ENCODE data around the gene TRPM1.

Gene TRPM1

DNA sequence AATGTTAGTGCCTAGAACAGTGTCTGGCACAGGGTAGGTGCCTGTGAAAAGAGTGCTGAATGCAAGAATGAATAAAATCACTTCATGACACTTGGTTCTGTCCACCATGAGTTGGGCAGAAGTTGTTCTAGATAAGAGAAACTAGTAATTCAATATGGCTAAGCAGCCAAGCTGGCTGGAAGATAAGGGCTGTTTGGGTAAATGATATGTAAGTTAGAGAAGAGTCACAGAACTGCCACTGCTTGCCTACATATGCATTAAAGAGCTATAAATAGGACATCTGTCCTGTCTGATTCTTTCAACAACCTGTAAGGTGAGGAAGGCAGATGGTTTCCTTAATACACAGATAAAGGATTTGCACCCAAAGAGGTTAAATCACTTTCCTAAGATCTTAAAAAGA, 123.2 kb downstream of the TRPM1 start:
- ChIA-PET POLR2A (no interaction called here), CTCF (interaction anchor here (1.0 to 2.3 kb wide), 4 partner anchors 8 to 15 kb away, joined by 3 to 8 read pairs (median 5); no protein-coding TSS in a partner anchor)
- TF ChIP-seq, protein P1, sequence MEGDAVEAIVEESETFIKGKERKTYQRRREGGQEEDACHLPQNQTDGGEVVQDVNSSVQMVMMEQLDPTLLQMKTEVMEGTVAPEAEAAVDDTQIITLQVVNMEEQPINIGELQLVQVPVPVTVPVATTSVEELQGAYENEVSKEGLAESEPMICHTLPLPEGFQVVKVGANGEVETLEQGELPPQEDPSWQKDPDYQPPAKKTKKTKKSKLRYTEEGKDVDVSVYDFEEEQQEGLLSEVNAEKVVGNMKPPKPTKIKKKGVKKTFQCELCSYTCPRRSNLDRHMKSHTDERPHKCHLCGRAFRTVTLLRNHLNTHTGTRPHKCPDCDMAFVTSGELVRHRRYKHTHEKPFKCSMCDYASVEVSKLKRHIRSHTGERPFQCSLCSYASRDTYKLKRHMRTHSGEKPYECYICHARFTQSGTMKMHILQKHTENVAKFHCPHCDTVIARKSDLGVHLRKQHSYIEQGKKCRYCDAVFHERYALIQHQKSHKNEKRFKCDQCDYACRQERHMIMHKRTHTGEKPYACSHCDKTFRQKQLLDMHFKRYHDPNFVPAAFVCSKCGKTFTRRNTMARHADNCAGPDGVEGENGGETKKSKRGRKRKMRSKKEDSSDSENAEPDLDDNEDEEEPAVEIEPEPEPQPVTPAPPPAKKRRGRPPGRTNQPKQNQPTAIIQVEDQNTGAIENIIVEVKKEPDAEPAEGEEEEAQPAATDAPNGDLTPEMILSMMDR (IDR thresholded peaks at IDR 0.05; ENCODE audit: control extremely low read depth, extremely low read depth, low read depth, missing control alignments) = no peak
- no peak for DNase-seq (ENCODE audit: extremely low spot score)

DNA sequence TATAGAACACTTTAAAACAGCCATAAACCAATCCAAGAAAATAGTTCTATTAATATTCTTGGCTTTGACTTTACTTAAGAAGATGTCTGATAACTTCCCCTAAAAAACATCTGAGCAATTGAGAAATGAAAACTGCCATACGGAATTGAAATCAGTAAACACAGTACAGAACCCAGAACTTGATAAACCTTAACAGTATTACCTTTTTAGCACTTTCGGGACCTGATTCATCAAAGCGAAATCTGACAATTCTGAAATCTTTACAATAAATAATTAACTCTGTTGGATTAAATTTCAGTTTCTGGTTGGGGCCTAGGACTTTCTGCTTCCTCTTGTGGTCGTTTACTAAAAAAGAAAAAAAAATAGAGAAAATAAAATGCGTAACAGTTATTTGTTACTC, 127.4 kb downstream of the TRPM1 start:
- POLR2A ChIA-PET = no interaction called here
- TF ChIP-seq, protein P1 (IDR thresholded peaks at IDR 0.05; ENCODE audit: control extremely low read depth, extremely low read depth, low read depth, missing control alignments) = no peak
- CTCF ChIA-PET = interaction anchor here (1.2 to 2.2 kb wide), 4 partner anchors 7 to 22 kb away, joined by 3 to 8 read pairs (median 5); no protein-coding TSS in a partner anchor
- no peak for DNase-seq (ENCODE audit: extremely low spot score)

DNA sequence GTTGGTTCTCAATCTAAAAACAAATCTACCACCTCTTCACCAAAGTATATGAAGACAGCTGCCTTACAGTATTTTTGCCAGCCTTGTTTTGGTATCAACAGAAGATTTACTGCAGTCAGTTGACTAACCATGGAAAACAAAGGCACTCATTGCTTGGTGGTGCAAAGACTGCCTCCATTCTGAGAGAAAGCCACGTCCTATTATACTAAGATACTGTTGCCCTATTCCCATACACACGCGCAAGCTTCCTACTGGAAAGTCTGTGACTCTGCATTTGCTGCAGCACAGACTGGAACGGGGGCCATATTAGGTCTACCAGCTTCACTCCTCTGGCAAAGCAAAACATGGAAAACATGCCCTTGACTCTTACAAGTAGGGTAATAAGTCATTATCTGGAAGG, 128.1 kb downstream of the TRPM1 start:
- ChIA-PET POLR2A (no interaction called here), CTCF (interaction anchor here (1.2 to 2.2 kb wide), 4 partner anchors 8 to 22 kb away, joined by 3 to 8 read pairs (median 5); no protein-coding TSS in a partner anchor)
- TF ChIP-seq, protein P1 (IDR thresholded peaks at IDR 0.05; ENCODE audit: control extremely low read depth, extremely low read depth, low read depth, missing control alignments) = no peak
- DNase-seq (ENCODE audit: extremely low spot score) = no peak

DNA sequence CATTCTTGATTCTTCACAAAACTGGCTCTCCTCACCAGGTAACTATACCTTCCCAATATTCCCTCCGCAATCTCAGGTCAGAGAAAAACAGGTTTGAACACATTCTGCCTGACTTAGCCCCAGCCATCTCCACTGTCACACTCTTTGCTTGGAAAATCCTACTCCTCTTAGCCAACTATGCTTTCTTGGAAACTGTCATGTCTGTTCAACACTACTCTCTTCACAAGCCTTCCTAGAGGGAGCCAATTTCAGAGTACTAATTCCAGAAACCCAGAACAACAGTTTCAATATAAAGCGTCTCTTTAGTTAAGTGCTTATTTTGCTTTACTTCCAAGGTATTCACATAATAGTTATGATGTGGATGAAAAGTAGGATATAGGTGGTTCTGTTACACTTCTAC, 131.8 kb downstream of the TRPM1 start:
- TF ChIP-seq, protein P1 (IDR thresholded peaks at IDR 0.05; ENCODE audit: control extremely low read depth, extremely low read depth, low read depth, missing control alignments) = no peak
- CTCF ChIA-PET = interaction anchor here (0.8 to 2.6 kb wide), 6 partner anchors 8 to 159 kb away, joined by 3 to 8 read pairs (median 5); no protein-coding TSS in a partner anchor
- DNase-seq (ENCODE audit: extremely low spot score) = no peak
- POLR2A ChIA-PET = no interaction called here

DNA sequence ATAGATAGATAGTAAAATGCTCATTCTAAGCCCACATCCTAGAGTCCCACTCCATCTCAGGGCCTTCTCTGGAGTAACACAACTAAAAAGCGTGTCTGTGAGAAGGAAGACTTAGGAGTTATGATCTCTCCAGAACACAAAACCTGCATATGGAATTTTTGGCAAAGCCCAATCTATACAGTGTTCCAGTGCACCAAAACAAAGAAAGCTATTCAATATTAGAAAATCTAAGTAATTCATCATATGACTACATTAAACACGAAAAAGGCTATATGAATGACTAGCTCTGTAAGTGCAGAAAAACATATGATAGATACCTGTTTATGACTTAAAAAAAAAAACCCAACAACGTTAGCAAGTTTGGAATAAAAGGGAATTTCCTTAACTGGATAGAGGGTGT, 137.8 kb downstream of the TRPM1 start:
- TF ChIP-seq, protein P1 (IDR thresholded peaks at IDR 0.05; ENCODE audit: control extremely low read depth, extremely low read depth, low read depth, missing control alignments) = no peak
- CTCF ChIA-PET = interaction anchor here (0.7 to 2.2 kb wide), 6 partner anchors 10 to 425 kb away, joined by 3 to 8 read pairs (median 4); no protein-coding TSS in a partner anchor
- no peak for DNase-seq (ENCODE audit: extremely low spot score)
- POLR2A ChIA-PET = no interaction called here

DNA sequence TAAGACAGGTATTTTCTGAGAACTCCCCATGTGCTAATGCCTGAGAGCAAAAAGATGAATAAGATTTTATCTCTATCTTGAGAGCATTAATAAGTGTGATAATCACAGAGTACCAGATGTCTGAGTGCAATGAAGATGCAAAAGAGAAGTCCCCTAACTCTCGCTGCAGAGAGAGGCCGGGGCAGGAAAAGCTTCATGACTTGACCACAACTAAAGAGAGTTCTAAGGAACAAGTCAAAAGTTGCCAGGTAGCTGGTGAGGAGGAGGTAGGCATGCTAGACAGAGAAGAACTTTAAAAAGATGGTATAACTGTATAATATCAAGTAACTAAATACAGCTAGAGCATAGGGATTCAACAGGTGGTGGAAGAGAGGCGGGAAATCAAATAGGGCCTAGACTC, 138.9 kb downstream of the TRPM1 start:
- no peak for DNase-seq (ENCODE audit: extremely low spot score)
- TF ChIP-seq, protein P1 (IDR thresholded peaks at IDR 0.05; ENCODE audit: control extremely low read depth, extremely low read depth, low read depth, missing control alignments) = no peak
- ChIA-PET CTCF (interaction anchor here (0.8 to 2.2 kb wide), 4 partner anchors 11 to 50 kb away, joined by 3 to 8 read pairs (median 5); no protein-coding TSS in a partner anchor), POLR2A (interaction anchor here (0.6 kb wide), 1 partner anchor 26 kb away, joined by 4 read pairs; no protein-coding TSS in a partner anchor)
